GM21360 (cell line): Measurements from ENCODE around the gene MDFI.

Experiments used
- ATAC-seq: cut with Tn5 transposase; IDR thresholded peaks from one replicate; pipeline ENCODE4 v1.9.1; 2021; ENCODE audit warnings: mild to moderate bottlenecking, moderate library complexity; ENCODE audit not compliant: unreplicated experiment

Gene MDFI

GRCh38 chr6:41630946-41631345 is 7.3 kb upstream of the MDFI start:
- ATAC-seq = no peak

DNA sequence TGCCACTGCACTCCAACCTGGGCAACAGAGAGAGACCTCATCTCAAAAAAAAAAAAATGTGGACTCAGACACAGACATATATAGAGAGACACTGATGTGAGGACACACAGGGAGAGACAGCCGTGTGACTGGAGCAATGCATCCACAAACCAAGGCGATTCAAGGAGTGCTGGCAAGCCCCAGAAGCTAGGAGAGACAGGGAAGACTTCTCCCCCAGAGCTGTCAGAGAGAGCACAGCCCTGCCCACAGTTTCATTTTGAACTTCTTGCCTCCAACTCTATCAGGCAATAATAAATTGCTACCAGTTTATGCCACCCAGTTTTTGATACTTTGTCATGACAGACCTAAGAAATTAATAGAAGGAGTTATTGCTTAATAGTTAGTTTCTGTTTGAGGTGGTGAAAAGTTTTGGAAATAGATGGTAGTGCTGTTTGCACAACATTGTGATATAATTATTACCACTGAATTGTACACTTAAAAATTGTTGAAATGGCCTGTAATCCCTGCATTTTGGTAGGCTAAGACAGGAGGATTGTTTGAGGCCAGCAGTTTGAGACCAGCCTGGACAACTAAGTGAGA is 5.1 kb upstream of the MDFI start:
- no peak for ATAC-seq

GRCh38 chr6:41634657-41635056 is 3.6 kb upstream of the MDFI start:
- no peak for ATAC-seq

DNA sequence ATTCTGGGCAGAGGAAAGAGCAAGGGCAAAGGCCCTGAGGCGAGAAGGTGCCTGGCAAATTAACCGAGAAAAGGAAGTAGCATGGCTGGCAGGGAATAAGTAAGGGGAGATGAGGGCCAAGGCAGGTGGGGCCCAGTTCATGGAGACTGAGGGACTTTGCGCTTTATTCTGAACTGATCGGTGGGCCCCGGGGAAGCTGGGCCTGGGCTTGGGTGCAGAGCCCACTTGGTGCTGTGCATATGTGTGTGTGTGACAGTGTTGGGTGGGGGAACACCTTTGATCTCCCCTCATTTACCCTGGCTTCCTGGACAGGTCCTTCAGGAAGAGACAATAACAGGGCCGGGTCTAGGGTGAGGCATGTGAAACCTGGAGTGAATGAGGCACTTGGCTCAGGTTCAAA is 2.9 kb upstream of the MDFI start:
- no peak for ATAC-seq

DNA sequence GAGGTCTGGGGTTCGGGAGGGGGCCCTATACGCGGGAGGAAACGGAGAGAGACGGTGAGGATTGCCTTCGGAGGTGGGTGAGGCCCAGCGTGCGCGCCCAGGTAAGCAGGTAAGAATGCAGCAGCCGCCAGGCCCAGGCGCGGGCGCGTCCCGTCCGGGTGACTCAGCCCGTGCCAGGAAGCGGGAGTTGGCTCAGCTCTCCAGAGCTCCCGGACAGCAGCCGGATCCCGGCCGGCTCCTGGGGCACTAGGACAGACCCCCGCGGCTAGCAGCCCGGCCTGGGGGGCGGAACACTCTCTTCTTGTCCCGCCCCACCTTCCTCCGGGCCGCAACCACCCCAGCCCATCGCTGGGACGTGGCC is 1.5 kb upstream of the MDFI start:
- ATAC-seq = no peak

DNA sequence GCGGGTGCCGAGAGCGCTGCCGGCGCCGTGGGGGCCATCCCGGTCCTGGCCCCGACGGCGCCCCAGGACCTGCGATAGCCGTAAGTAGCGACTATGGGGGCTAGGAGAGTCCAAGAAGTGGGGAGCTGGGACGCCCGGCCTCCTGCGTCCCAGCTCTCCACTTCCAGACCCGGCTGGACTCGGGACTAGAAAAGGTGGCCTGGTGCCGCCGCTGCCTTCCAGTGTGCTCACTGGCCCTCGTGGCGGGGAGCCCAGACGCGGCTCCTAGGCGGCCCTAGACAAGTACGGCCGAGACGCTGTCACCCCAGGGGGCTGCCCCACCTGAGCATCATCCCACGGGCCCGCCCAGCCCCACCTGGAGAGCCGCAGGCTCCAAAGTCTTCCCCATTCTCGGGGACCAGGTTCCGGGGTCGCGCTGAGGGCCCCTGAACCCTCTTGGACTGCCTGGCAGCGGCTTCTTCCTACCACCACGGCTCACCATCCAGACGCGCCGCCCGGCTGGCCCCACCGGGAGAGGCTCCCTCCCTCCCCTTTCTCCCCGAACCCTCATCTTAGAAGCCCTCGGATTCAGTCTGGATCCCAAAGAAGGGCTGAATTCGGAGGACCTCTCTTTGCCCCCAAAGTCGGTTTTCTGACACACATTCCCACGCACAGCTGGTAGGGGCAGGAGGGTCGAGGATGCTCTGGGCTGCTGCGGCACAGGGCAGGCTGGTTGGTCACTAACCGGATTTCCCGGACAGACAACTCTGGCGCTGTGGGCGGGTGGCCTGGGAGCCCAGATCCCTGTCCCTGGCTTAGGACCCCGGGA is 870 bp upstream of the MDFI start:
- ATAC-seq = no peak

DNA sequence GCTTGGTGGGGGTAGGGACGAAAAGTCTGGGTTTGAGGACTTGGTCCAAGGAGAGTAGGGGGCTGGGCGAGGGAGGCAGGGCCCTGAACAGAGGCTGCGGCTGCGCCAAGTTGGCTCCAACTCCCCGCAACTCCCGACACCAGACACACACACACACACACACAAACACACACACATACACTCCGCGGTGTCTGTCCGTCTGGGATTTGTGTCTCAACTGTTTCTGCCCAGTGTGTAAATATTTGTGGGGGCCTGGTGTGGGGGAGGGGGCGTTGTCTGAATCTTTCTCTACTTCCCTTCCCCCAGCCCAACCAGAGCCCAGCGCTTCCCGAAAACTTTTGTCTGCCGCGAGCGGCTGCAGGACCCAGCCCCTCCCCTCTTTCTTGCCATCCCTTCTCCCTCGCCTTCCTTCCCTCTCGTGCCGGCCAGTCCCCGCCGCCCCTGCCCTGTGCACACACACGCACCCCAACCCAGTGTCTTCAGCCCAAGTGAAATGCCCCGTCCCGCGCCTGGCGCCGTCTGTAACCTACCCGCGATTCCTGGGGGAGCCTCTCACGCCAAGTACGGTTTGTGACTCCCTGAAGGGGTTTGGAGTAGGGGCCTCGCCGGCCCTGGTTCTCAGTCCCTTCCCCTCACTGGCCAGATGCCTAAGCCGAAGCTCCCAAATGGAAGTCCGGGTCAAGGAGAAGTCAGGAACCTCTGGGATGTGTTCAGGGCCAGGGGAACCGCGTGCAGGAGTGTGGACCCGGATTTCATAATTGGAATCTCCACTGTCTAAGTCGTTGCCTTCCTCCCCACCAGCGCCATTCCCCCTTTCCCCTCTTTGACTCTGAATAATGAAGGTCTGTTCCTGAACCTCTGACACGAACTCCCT is 904 bp downstream of the MDFI start:
- no peak for ATAC-seq

DNA sequence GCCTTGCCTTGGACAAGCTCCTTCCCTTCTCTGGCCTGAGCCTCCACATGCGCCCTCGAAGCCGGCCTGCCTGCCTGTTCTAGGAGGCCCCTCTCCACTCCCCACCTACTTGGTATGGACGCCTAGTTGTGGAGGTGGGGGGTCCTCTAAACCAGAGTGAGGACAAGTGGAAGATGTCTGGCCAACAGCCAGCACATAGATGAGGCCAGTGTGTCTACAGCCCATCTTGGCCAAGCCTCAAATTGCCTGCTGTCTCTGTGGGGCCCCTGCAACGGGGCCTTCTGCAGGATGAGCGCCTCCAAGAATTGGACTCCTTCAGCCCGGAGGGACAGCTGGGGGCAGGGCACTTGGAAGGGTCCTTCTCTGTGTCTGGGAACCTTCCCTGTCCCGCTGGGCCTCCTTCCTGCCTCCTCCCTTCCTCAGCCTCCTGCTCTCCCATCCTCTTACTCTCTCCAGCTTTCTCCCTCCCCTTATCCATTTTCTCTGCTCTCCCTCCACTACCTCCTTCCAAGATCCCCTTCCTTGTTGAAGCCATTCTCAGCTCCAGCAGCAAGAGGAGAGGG is 1.6 kb downstream of the MDFI start:
- no peak for ATAC-seq

- ATAC-seq = no peak
Measured at GRCh38 chr6:41640426-41640825, 2.2 kb downstream of the MDFI start.

- no peak for ATAC-seq
Measured at GRCh38 chr6:41641352-41641925, 3.2 kb downstream of the MDFI start.

GRCh38 chr6:41642090-41642959 is 4.1 kb downstream of the MDFI start:
- ATAC-seq = no peak

DNA sequence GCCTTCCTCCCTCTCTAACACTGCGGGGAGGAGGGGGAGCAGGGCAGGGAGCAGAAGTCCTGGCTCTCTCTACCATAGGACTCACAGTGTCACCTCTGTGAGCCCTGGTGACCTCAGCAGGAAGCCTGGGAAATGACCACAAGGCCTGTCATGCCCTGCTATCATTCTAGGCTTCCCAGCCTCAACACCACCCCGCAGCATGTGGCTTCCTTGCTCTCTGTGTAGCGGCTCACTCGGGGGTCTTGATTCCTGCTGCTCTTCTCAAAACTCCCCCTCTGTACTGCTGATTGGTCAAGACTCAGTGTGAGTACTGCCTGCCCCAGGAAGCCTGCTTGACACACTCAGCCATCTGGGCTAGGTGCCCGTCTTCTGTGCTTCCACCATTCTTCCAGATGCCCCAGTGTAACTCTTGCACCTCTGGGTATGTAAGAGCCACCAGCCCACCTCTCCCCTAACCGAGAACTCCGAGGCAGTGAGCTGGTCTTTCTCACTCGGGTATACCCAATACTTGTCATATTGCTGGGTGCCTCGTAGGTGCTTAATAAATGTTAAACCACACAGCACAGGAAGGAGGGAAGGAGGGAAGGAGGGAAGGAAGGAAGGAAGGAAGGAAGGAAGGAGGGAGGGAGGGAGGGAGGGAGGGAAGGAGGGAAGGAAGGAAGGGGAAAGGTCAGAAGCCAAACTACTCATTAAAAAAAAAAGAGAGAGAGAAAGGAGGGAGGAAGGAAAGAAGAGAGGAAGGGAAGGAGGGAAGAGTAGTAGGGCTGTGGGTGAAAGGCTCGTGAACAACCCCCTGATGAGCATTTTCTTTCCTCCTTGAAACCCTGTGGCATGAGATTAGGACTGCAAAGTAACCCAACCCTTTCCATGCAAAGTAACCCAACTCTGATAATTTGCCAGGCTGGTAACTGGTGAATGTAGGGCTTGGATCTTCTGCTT is 5.0 kb downstream of the MDFI start:
- ATAC-seq = no peak

GRCh38 chr6:41643899-41644269 is 5.6 kb downstream of the MDFI start:
- ATAC-seq = no peak

- ATAC-seq = no peak
Measured at GRCh38 chr6:41644297-41644879, 6.1 kb downstream of the MDFI start.

DNA sequence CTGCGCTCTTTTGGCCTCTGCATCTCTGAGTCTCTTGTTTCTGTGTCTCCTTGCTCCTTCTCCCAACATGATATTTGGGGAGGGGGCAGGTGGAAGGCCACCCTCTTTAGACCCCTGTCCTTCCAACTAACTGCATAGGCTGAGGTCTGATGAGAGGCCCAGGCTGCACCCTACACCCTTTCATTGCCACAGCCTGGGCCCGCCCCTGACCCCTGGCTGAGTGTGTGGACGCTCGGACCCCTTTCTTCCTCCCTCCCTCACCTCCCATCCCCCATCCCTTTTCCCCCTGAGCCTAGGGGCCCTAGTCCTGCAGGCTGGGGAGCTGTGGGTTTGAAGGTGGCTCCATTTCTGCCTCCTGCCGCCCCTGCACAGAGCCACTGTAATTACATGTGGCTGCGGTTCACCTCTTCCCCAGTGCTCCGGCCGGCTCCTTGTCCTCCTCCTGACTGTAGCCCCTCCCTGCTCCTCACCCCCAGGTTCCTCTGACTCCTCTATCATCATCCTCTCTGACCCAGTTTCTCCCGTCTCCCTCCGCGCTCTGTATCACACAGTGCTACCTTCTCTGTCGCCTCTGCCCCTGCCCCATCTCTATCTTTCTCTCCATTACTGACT is 6.8 kb downstream of the MDFI start:
- no peak for ATAC-seq

GRCh38 chr6:41646026-41646795 is 7.9 kb downstream of the MDFI start:
- no peak for ATAC-seq

- ATAC-seq = no peak
Measured at GRCh38 chr6:41647061-41647511, 8.8 kb downstream of the MDFI start.
